ENCODE data around the gene ANKS1B.

The ANKS1B gene

GRCh38 chr12:99567072-99567471 lies 417.7 kb downstream of the ANKS1B start:
- Histone ChIP-seq H4K20me1 (ENCODE audit: insufficient read depth, low read length, poor library complexity, severe bottlenecking) (no peaks in the 10 kb centered on the region), H3K4me3 (ENCODE audit: low read length, poor library complexity, severe bottlenecking) (no peak overlapping the region), H3K9me2 (replicated peaks; ENCODE audit: low read depth, low read length) (no peaks in the 10 kb centered on the region), H3K79me2 (ENCODE audit: insufficient read depth, low read length) (no peaks in the 10 kb centered on the region), H3K4me1 (ENCODE audit: insufficient read depth, low read length, poor library complexity, severe bottlenecking) (no peaks in the 10 kb centered on the region), H2AFZ (ENCODE audit: low read length) (no peak overlapping the region), H3K27me3 (ENCODE audit: insufficient read depth, low read length, poor library complexity, severe bottlenecking) (no peaks in the 10 kb centered on the region), H3K4me2 (ENCODE audit: low read depth, low read length, poor library complexity, severe bottlenecking) (no peak overlapping the region), H3K9me3 (ENCODE audit: insufficient read depth, low read depth, low read length) (no peaks in the 10 kb centered on the region), H3K9ac (ENCODE audit: low read depth, low read length, poor library complexity, severe bottlenecking) (no peak overlapping the region), H3K36me3 (ENCODE audit: insufficient read depth, low read length) (no peaks in the 10 kb centered on the region), H3F3A (ENCODE audit: low read depth) (no peaks in the 10 kb centered on the region)
- TF ChIP-seq, protein P1, sequence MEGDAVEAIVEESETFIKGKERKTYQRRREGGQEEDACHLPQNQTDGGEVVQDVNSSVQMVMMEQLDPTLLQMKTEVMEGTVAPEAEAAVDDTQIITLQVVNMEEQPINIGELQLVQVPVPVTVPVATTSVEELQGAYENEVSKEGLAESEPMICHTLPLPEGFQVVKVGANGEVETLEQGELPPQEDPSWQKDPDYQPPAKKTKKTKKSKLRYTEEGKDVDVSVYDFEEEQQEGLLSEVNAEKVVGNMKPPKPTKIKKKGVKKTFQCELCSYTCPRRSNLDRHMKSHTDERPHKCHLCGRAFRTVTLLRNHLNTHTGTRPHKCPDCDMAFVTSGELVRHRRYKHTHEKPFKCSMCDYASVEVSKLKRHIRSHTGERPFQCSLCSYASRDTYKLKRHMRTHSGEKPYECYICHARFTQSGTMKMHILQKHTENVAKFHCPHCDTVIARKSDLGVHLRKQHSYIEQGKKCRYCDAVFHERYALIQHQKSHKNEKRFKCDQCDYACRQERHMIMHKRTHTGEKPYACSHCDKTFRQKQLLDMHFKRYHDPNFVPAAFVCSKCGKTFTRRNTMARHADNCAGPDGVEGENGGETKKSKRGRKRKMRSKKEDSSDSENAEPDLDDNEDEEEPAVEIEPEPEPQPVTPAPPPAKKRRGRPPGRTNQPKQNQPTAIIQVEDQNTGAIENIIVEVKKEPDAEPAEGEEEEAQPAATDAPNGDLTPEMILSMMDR (conservative IDR thresholded peaks at IDR 0.05; ENCODE audit: low read length): no peak
- no peak for TF ChIP-seq EZH2phosphoT487 (IDR thresholded peaks at IDR 0.05; ENCODE audit: borderline replicate concordance)

GRCh38 chr12:99558109-99558508 lies 426.6 kb downstream of the ANKS1B start:
- Histone ChIP-seq H3K9me2 (replicated peaks; ENCODE audit: low read depth, low read length) (no peaks in the 10 kb centered on the region), H4K20me1 (ENCODE audit: insufficient read depth, low read length, poor library complexity, severe bottlenecking) (no peaks in the 10 kb centered on the region), H3K9me3 (ENCODE audit: insufficient read depth, low read depth, low read length) (no peaks in the 10 kb centered on the region), H3K79me2 (ENCODE audit: insufficient read depth, low read length) (no peaks in the 10 kb centered on the region), H3K9ac (ENCODE audit: low read depth, low read length, poor library complexity, severe bottlenecking) (no peak overlapping the region), H2AFZ (ENCODE audit: low read length) (no peak overlapping the region), H3F3A (ENCODE audit: low read depth) (no peaks in the 10 kb centered on the region), H3K27me3 (ENCODE audit: insufficient read depth, low read length, poor library complexity, severe bottlenecking) (no peaks in the 10 kb centered on the region), H3K4me2 (ENCODE audit: low read depth, low read length, poor library complexity, severe bottlenecking) (no peak overlapping the region), H3K4me3 (ENCODE audit: low read length, poor library complexity, severe bottlenecking) (no peak overlapping the region), H3K4me1 (ENCODE audit: insufficient read depth, low read length, poor library complexity, severe bottlenecking) (no peaks in the 10 kb centered on the region), H3K36me3 (ENCODE audit: insufficient read depth, low read length) (no peaks in the 10 kb centered on the region)
- no peak for TF ChIP-seq EZH2phosphoT487 (IDR thresholded peaks at IDR 0.05; ENCODE audit: borderline replicate concordance)
- TF ChIP-seq, protein P1 (conservative IDR thresholded peaks at IDR 0.05; ENCODE audit: low read length): no peak

DNA sequence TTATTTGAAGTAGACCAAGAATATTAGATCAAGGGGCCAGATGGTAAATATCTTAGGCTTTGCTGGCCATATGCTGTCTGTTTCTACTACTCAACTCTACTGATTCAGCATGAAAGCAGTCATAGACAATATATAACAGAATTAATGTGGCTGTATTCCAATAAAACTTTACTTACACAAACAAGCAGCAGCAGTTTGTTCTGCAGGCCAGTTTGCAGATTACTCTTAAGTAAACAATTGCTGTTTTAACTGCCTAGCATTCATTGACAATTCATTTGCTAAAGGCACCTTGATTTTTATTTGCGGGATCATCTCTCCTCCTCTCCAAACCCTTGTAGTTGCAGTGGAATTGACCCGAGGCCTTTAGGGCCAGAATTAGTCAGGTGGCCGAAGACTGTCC lies 431.3 kb downstream of the ANKS1B start:
- Histone ChIP-seq H3K9ac (ENCODE audit: low read depth, low read length, poor library complexity, severe bottlenecking) (no peak overlapping the region), H3K27me3 (ENCODE audit: insufficient read depth, low read length, poor library complexity, severe bottlenecking) (no peaks in the 10 kb centered on the region), H2AFZ (ENCODE audit: low read length) (no peak overlapping the region), H3K9me3 (ENCODE audit: insufficient read depth, low read depth, low read length) (no peaks in the 10 kb centered on the region), H3K4me3 (ENCODE audit: low read length, poor library complexity, severe bottlenecking) (no peak overlapping the region), H3K9me2 (replicated peaks; ENCODE audit: low read depth, low read length) (no peaks in the 10 kb centered on the region), H3F3A (ENCODE audit: low read depth) (no peaks in the 10 kb centered on the region), H3K36me3 (ENCODE audit: insufficient read depth, low read length) (no peaks in the 10 kb centered on the region), H4K20me1 (ENCODE audit: insufficient read depth, low read length, poor library complexity, severe bottlenecking) (no peaks in the 10 kb centered on the region), H3K4me2 (ENCODE audit: low read depth, low read length, poor library complexity, severe bottlenecking) (no peak overlapping the region), H3K4me1 (ENCODE audit: insufficient read depth, low read length, poor library complexity, severe bottlenecking) (no peaks in the 10 kb centered on the region), H3K79me2 (ENCODE audit: insufficient read depth, low read length) (no peaks in the 10 kb centered on the region)
- TF ChIP-seq EZH2phosphoT487 (IDR thresholded peaks at IDR 0.05; ENCODE audit: borderline replicate concordance): no peak
- TF ChIP-seq, protein P1 (conservative IDR thresholded peaks at IDR 0.05; ENCODE audit: low read length): no peak
